ENCODE data around the gene LRRIQ4.

Gene LRRIQ4

DNA sequence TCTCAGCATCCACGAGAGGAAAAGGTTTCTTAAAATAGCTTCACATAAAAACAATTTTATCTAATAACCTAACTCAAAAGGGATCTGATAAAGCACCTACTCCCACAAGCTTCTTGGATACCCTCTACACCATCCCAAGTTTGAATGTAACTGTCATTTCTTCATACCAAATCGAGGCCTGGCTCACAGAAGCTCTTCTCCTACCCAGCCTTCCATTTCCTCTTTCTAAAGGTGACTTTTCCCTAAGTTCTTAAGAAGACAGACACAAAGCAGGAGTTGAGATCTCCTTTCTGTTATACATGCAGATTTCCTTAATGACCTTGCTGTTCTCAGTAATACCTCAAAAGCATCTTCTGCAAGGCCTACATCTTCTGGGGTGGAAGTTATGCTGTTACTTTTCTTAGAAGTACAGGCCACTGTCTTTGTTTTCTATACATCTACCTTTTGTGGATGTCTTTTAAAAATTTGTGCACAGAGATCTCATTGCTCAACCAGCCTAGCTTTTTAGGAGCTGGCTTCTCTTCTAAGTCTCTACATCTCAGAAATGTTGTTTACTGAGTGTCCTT, 3.4 kb upstream of the LRRIQ4 start:
- DNase-seq (ENCODE audit: low spot score) = no peak

- DNase-seq (ENCODE audit: low spot score) = peak; percentile 41
These were observed 889 bp upstream of the LRRIQ4 start for GRCh38 chr3:169811631-169812331.

DNA sequence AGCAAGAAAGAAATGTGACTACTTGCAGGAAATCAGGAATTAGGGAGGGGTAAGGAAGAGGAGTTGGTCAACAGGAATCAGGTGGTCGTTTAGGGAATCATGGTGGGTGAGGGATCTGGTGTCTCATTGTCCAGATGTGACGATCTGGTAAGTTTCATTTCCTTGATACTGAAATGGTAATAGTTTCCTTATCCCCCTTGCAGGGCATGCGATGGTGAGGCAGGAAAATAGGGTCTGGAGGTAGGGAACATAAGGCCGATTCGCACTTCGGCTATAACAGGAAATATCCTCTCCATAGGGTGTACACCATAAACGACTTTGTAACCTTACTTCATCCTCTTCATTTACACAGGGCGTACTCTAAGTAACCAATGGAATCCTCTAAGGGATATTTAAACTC, 608 bp downstream of the LRRIQ4 start:
- no peak for DNase-seq (ENCODE audit: low spot score)

GRCh38 chr3:169813757-169814517, 1.3 kb downstream of the LRRIQ4 start:
- DNase-seq (ENCODE audit: low spot score) = no peak

- DNase-seq (ENCODE audit: low spot score) = no peak
These were observed 3.0 kb downstream of the LRRIQ4 start for GRCh38 chr3:169815590-169816150.

DNA sequence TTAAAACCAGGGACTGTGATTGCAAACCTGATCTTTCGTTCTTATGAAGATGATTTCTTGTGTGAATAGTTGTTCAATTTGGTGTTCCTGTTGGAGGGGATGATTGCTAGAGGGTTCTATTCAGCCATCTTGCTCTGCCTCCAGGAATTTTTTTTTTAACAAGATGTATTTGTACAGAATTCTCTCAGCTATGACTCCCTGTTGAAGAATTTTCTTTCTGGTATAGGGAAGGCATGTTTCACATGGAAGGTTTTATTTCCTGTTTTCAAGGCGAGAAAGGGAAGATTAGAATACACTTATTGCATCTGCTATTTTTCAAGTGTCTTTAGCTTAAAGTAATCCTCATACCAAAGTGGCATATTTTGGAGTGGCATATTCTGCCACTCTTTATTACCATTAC, 5.6 kb downstream of the LRRIQ4 start:
- no peak for DNase-seq (ENCODE audit: low spot score)

DNA sequence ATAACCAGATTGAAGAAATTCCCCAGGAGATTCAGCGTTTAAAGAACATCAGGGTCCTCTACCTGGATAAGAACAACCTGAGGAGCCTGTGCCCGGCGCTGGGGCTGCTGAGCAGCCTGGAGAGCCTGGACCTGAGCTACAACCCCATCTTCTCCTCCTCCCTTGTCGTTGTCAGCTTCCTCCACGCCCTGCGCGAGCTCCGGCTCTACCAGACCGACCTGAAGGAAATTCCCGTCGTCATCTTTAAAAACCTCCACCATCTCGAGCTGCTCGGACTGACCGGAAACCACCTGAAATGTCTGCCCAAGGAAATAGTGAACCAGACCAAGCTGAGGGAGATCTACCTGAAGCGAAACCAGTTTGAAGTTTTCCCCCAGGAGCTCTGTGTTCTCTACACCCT, 9.4 kb downstream of the LRRIQ4 start:
- no peak for DNase-seq (ENCODE audit: low spot score)

GRCh38 chr3:169822540-169822939, 9.9 kb downstream of the LRRIQ4 start:
- DNase-seq (ENCODE audit: low spot score) = no peak

DNA sequence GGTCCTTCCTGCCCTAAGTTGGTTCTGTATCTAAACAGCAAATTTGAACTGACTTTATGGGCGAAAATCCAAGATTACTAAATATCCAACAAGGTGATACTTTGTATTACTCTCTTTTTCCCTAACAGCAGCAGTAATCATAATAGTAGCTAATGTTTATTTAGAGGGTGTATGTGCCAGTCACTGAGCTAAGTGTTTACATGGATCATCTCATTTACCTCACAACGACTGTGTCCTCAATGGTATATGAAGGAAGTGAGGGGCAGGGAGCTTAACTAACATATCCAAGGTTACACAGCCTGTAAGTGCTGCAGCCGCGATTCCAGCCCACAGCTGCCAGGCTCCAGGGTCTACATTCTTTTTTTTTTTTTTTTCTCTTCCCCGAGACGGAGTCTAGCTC, 10.3 kb downstream of the LRRIQ4 start:
- no peak for DNase-seq (ENCODE audit: low spot score)

GRCh38 chr3:169825316-169825715, 12.6 kb downstream of the LRRIQ4 start:
- no peak for DNase-seq (ENCODE audit: low spot score)

DNA sequence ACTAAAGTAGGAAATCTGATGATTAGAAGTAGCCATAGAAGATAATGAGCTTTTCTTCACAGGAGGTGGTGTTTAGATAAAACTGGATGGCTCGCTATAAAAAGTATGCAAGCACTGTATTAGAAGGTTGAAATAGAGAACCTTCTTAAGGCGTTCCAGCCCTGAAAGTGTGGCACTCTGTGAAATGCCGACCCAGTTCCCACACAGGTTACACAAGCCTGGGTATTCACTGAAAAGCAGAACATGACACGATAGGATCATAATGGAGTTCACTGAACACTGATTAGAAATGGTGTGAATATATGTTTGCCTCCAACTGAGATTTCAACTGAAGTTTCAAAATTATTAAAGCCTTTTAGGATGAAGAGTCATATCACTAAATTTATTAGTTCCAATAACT, 15.0 kb downstream of the LRRIQ4 start:
- no peak for DNase-seq (ENCODE audit: low spot score)

DNA sequence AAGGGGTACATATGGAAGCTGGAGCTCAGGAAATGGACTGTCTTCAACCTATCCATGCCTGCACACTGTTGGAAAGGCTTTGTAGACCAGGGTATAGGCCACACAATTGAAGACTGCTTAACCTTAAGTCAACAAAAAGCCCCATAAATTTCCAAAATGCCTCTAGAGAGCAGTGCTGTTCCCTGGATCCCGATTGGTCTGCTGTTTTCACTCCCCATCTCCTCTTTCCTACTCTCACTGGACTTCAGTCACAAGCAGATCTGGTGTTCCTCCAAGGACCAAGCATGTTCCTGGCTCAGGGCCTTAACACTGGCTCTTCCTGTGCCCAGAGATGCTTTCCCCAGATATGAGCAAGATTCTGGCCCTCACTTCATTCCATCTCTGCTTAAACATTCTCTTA, 22.9 kb downstream of the LRRIQ4 start:
- DNase-seq (ENCODE audit: low spot score) = no peak

DNA sequence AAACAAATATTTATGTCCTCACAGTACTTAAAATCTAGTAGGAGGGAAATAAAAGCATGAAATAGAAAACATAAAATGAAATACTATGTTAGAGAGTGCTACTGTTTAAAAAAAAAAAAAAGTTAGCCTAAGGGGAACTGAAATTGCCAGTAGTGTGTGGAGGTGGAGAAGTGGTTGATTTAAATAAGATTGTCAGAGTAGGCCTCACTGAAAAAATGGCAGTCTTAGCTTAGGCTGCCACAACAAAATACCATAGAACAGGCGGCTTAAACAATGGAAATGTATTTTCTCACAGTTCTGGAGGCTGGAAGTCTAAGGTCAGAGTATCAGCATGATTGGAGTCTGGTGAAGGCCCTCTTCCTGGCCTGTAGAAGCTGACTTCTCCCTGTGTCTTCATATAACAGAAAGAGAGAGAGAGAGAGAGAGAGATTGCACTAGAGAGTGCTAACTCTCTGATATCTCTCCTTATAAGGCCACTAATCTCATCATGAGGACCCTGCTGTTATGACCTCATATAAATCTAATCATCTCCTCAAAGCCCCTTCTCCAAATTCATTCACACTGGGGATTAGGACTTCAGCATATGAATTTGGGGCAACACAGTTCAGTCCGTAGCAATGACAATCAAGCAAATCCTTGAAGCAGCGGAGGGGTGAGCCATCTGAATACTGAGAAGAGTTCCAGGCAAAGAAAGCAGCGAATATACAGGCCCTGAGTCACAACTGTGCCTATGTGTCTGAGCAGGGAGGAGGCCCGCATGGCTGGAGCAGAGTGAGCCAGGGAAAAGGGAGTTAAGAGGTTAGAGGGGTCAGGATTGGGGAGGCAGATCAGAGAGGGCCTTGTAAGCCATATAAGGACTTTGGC, 23.6 kb downstream of the LRRIQ4 start:
- no peak for DNase-seq (ENCODE audit: low spot score)

DNA sequence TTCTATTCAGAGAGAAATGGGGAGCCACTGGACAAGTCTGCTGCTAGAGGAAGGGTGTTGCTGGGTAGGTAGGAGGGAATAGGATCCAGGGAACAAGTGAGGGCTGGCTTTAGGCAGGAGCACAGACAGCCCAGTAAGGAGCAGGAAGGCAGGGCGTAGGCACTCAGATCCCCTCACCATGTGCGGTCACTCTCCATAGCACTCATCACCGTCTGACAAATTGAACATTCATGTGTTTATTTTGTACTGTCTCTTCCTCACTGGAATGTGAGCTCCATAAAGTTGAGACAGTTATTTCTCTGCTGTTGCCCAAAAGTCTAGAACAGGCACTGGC, 24.2 kb downstream of the LRRIQ4 start:
- no peak for DNase-seq (ENCODE audit: low spot score)

DNA sequence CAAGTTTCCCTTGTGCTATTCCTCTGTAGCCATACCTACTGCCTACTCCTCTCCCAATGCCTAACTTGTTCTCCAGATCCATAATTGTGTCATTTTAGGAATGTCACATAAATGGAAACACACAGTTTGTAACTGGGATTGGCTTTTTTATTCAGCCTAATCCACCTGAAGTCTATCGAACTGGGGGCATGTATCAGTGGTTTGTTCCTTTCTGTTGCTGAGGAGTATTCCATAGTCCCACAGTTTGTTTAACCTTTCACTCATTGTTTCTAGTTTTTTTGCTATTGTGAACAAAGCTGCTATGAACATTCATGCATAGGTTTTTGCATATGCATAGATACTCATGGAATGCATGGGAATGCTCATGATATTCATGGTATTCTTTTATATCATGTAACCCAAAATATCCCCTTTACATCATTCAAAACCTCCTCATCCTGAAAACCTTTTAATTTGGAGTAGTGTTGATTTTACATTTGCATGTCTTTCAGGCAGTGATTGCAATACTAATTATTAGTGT, 25.9 kb downstream of the LRRIQ4 start:
- no peak for DNase-seq (ENCODE audit: low spot score)

DNA sequence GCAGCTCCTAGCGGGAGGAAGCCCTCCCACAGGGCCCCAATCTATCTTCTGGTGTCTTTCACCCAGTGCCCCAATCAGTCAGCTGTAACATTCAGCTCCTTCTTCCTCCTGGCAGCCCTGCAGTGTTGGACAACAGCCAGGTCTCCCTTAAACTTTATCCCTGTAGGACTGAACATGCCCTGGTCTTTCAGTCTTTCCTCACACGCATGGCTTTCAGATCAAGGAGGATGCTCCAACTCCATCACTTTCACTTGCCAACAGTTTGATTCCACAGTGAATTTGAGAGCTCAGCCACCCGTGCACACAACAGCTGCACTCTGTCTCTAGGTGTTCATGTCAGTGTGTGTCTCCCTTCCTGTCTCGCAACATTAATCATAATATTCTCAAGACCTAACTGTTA, 28.5 kb downstream of the LRRIQ4 start:
- DNase-seq (ENCODE audit: low spot score) = no peak

- no peak for DNase-seq (ENCODE audit: low spot score)
These were observed 30.3 kb downstream of the LRRIQ4 start for GRCh38 chr3:169842960-169843359.

- DNase-seq (ENCODE audit: low spot score) = peak; percentile 71
These were observed 34.0 kb downstream of the LRRIQ4 start for GRCh38 chr3:169846458-169847193.

DNA sequence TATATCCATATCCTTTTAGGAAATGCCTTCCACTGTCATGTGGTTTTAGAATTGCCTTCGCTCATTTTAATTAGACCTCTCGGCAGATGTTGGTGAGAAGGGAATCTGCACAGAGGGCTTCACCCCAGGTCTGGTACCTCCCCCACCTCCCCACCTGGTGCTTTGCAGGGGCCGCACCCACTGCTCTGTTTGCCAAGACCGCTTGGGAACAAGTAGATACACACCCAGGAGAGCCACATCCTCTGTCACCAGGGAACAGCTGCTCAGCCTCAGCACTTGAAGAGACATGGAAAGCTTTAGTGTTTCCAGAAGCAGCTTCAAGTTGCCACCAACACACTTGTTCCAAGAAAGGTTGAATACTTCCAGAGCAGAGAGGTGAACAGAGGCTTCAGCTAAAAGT, 35.2 kb downstream of the LRRIQ4 start:
- no peak for DNase-seq (ENCODE audit: low spot score)

DNA sequence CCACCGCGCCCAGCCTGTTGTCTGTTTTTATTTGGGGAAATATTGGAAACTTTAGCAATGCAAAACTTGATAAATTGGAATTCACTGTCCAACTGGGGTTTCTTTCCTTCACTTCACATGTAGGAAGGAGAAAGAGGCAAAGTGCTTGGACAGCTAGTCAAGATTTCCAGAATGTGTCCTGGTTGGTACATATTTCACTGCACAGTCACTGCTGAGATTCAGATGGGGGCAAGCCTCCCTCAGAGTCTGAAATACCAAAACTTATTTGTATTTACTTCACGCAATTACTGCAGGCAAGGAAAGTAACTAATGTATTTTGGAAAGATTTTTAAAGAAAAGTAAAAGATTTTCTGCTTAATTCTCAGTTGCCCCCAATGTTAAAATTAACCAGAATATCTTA, 36.1 kb downstream of the LRRIQ4 start:
- DNase-seq (ENCODE audit: low spot score) = peak; percentile 13

- DNase-seq (ENCODE audit: low spot score) = no peak
These were observed 37.9 kb downstream of the LRRIQ4 start for GRCh38 chr3:169850618-169851017.
